ENCODE data around the gene ELL3. TPM values are rescaled to one million over a fixed set of nuclear protein-coding genes. Genes with fewer than 3 reads are reported as not detected.
"Not testable (repeated sequence)": the region's sequence is repeated elsewhere in the genome, so short reads cannot be mapped to it uniquely, and the experiment has no call there.

The ELL3 gene
- total RNA-seq, 1 donor from 2014 or later, result 4.3 TPM

GRCh38 chr15:43749690-43750345 is 26.9 kb downstream of the ELL3 start:
- peak overlapping the region; percentile 37 for H3K4me3 ChIP-seq
- DNase-seq, result no peak
- H3K4me1 ChIP-seq, result peaks cover 48% of the 10 kb centered on the region
- no peak for ATAC-seq
- TF ChIP-seq, protein P1, sequence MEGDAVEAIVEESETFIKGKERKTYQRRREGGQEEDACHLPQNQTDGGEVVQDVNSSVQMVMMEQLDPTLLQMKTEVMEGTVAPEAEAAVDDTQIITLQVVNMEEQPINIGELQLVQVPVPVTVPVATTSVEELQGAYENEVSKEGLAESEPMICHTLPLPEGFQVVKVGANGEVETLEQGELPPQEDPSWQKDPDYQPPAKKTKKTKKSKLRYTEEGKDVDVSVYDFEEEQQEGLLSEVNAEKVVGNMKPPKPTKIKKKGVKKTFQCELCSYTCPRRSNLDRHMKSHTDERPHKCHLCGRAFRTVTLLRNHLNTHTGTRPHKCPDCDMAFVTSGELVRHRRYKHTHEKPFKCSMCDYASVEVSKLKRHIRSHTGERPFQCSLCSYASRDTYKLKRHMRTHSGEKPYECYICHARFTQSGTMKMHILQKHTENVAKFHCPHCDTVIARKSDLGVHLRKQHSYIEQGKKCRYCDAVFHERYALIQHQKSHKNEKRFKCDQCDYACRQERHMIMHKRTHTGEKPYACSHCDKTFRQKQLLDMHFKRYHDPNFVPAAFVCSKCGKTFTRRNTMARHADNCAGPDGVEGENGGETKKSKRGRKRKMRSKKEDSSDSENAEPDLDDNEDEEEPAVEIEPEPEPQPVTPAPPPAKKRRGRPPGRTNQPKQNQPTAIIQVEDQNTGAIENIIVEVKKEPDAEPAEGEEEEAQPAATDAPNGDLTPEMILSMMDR (IDR thresholded peaks at IDR 0.05), result no peak
- H3K27me3 ChIP-seq, result no peaks in the 10 kb centered on the region
- H3K9me3 ChIP-seq, result no peaks in the 10 kb centered on the region
- peak overlapping the region; percentile 30 for H3K27ac ChIP-seq
- intact Hi-C loops (cut with DNase I), result no loop called here
- peaks cover 37% of the 10 kb centered on the region for H3K36me3 ChIP-seq

DNA sequence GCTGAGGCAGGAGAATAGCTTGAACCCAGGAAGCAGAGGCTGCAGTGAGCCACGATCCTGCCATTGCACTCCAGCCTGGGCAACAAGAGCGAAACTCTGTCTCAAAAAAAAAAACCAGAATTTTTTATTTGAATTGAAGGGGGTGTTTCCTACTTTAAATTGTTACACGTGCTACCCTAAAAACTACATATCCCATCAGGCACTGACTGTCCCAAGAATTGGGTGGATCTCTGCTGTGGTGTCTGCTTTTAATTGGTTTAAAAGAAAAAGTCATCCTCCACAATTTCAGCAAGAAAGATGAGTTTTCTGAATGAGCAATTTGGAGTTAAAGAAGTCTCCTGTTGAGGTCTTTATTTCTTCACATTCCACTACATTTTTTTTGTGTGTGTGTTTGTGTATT is 28.4 kb downstream of the ELL3 start:
- no peak for DNase-seq
- H3K4me1 ChIP-seq, result peaks cover 48% of the 10 kb centered on the region
- no peaks in the 10 kb centered on the region for H3K27me3 ChIP-seq
- H3K4me3 ChIP-seq, result peak overlapping the region; percentile 86
- intact Hi-C loops (cut with DNase I), result no loop called here
- no peak overlapping the region for H3K27ac ChIP-seq
- H3K9me3 ChIP-seq, result no peaks in the 10 kb centered on the region
- ATAC-seq, result no peak
- H3K36me3 ChIP-seq, result peaks cover 24% of the 10 kb centered on the region
- TF ChIP-seq, protein P1 (IDR thresholded peaks at IDR 0.05), result no peak

- Histone ChIP-seq H3K4me3 (peak overlapping the region; percentile 86), H3K36me3 (peaks cover 12% of the 10 kb centered on the region), H3K27ac (peak overlapping the region; percentile 96), H3K4me1 (peaks cover 44% of the 10 kb centered on the region)
- DNase-seq; H3K9me3 ChIP-seq; intact Hi-C loops (cut with DNase I); H3K27me3 ChIP-seq: not testable (repeated sequence)
- peak; percentile 55 for ATAC-seq
These were observed 29.9 kb downstream of the ELL3 start for GRCh38 chr15:43746903-43747309.

- intact Hi-C loops (cut with DNase I), result not testable (repeated sequence)
- H3K4me3 ChIP-seq, result peak within 1 kb of the TSS; percentile 86
These were observed 30.4 kb downstream of the ELL3 start, which contains the start of gene PDIA3 for GRCh38 chr15:43746245-43746902. Gene PDIA3, plus strand, starts transcription at chr15:43746438. Its CDS starts 102 bp downstream, at chr15:43746540.

GRCh38 chr15:43735416-43735815 is 41.4 kb downstream of the ELL3 start:
- H3K9me3 ChIP-seq, result no peaks in the 10 kb centered on the region
- no peak for ATAC-seq
- TF ChIP-seq, protein P1 (IDR thresholded peaks at IDR 0.05), result no peak
- no peak for DNase-seq
- H3K4me1 ChIP-seq, result no peaks in the 10 kb centered on the region
- H3K27ac ChIP-seq, result no peak overlapping the region
- intact Hi-C loops (cut with DNase I), result no loop called here
- no peaks in the 10 kb centered on the region for H3K36me3 ChIP-seq
- no peak overlapping the region for H3K4me3 ChIP-seq
- no peaks in the 10 kb centered on the region for H3K27me3 ChIP-seq

More at GRCh38 chr15:43746245-43746902, 30.4 kb downstream of the ELL3 start, which contains the start of gene PDIA3:
- H3K27ac ChIP-seq, result peak within 1 kb of the TSS; percentile 96
- not testable (repeated sequence) for H3K36me3 ChIP-seq, H3K9me3 ChIP-seq, H3K27me3 ChIP-seq
- H3K4me1 ChIP-seq, result peaks cover 39% of the 10 kb centered on the region
- peak; percentile 98 for ATAC-seq
- peak; percentile 98 for DNase-seq

DNA sequence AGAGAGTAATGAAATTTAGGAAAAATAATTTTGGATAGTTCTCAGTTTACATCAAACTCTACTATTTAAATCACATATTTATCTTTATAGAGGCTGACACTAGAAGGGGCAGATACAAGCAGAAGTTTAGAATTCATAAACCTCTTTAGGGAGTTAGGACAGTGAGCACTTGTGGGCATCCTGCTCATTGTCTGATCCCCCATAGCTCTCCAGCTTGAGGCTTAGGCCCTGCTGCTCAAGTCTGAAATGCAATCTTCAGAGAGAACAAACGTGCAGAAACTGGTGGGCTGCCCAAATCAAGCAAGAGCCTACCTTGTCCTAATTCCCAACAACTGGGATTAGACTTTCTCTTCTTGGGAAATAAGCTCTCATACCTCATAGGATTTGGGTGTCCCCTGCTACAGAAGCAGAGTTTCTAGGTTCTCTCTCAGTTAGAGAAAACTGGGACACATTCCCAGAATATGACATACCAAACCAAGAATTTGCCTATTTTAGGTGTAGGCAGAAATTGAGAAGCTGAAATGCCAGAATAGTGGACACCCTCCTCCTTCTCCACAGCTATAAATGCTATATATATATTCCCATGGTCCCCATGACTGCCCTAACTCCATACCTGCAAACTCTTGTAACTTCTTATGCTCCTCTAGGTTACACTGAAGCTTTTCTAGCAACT is 48.6 kb downstream of the ELL3 start:
- intact Hi-C loops (cut with DNase I); H3K9me3 ChIP-seq; H3K27me3 ChIP-seq; ATAC-seq; H3K27ac ChIP-seq; H3K36me3 ChIP-seq; H3K4me3 ChIP-seq; H3K4me1 ChIP-seq; DNase-seq: not testable (repeated sequence)

DNA sequence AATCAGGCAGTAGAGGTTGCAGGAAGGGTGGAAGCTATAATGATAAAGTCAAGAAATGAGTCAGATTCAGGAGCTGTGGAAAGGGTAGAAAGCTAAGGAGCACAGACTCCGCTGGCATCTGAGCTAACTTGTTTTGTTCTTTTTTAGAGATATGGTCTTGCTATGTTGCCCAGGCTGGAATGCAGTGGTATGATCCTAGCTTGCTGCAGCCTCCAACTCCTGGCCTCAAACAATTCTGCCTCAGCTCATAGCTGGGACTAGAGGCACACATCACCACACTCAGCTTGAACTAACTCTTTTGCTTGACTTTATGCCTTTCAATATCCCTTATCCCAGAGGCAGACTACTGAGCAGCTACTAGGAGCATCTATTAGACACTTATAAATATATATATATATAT is 50.5 kb downstream of the ELL3 start:
- H3K27ac ChIP-seq; H3K36me3 ChIP-seq; intact Hi-C loops (cut with DNase I); H3K4me1 ChIP-seq; ATAC-seq; H3K4me3 ChIP-seq; DNase-seq; H3K27me3 ChIP-seq; H3K9me3 ChIP-seq: not testable (repeated sequence)

Data from upper lobe of right lung (tissue), 1 donor.